ENCODE data around the gene SLC1A1. TPM values are rescaled to one million over a fixed set of nuclear protein-coding genes. Genes with fewer than 3 reads are reported as not detected.
"Not testable (repeated sequence)": the region's sequence is repeated elsewhere in the genome, so short reads cannot be mapped to it uniquely, and the experiment has no call there.

Gene SLC1A1
- total RNA-seq, 1 experiment from 2014 or later: 1.6 TPM

DNA sequence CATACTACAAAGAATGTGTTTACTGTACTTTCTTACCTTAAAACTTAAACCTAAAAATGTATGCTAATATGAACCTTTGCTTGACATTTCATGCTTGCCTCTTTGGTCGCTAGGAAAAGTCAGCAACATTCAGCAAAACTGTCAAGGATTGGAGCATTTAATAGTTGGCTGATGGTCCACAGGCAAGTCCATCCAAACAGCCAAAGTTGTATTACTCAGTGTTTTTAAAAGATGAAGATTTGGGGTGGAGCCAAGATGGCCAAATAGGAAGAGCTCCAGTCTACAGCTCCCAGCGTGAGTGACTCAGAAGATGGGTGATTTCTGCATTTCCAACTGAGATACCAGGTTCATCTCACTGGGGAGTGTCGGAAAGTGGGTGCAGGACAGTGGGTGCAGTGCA is 40.6 kb downstream of the SLC1A1 start:
- in situ Hi-C loops (cut with HindIII; ENCODE audit: low pct_unique_long_range_greater_than_20kb, low sequenced_read_pairs); DNase-seq (ENCODE audit: low read depth, low spot score): not testable (repeated sequence)

DNA sequence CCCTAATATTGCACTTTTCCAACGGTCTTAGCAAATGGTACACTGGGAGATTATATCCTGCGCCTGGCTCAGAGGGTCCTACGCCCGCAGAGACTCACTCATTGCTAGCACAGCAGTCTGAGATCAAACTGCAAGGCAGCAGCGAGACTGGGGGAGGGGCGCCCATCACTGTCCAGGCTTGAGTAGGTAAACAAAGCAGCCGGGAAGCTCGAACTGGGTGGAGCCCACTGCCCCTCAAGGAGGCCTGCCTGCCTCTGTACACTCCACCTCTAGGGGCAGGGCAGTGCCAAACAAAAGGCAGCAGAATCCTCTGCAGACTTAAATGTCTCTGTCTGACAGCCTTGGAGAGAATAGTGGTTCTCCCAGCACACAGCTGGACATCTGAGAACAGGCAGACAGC is 41.1 kb downstream of the SLC1A1 start:
- in situ Hi-C loops (cut with HindIII; ENCODE audit: low pct_unique_long_range_greater_than_20kb, low sequenced_read_pairs): not testable (repeated sequence)

DNA sequence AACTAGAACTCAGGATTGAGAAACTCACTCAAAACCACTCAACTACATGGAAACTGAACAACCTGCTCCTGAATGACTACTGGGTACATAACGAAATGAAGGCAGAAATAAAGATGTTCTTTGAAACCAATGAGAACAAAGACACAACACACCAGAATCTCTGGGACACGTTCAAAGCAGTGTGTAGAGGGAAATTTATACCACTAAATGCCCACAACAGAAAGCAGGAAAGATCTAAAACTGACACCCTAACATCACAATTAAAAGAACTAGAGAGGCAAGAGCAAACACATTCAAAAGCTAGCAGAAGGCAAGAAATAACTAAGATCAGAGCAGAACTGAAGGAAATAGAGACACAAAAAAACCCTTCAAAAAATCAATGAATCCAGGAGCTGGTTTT is 43.6 kb downstream of the SLC1A1 start:
- in situ Hi-C loops (cut with HindIII; ENCODE audit: low pct_unique_long_range_greater_than_20kb, low sequenced_read_pairs): not testable (repeated sequence)

More for the DNA sequence above, 41.1 kb downstream of the SLC1A1 start:
- not testable (repeated sequence) for DNase-seq (ENCODE audit: low read depth, low spot score)

DNA sequence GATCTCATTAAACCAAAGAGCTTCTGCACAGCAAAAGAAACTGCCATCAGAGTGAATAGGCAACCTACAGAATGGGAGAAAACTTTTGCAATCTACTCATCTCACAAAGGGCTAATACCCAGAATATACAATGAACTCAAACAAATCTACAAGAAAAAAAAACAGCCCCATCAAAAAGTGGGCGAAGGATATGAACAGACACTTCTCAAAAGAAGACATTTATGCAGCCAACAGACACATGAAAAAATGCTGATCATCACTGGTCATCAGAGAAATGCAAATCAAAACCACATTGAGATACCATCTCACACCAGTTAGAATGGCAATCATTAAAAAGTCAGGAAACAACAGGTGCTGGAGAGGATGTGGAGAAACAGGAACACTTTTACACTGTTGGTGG is 45.9 kb downstream of the SLC1A1 start:
- in situ Hi-C loops (cut with HindIII; ENCODE audit: low pct_unique_long_range_greater_than_20kb, low sequenced_read_pairs); DNase-seq (ENCODE audit: low read depth, low spot score): not testable (repeated sequence)

More for the DNA sequence above, 43.6 kb downstream of the SLC1A1 start:
- not testable (repeated sequence) for DNase-seq (ENCODE audit: low read depth, low spot score)

DNA sequence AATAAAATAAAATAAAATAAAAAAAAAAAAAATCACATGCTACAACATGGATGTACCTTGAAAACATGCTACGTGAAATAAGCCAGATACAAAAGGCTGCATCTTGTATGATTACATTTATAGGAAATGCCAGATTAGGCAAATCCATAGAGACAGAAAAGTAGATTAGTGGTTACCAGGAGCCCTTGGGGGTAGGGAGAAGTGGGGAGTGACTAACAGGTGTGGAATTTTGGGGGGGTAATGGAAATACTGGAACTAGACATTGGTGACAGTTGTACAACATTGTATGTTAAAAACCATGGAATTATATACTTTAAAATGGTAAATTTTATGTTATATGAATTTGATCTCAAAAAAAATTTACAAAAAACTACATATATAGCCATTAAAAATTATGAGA is 47.3 kb downstream of the SLC1A1 start:
- in situ Hi-C loops (cut with HindIII; ENCODE audit: low pct_unique_long_range_greater_than_20kb, low sequenced_read_pairs): no loop called here
- DNase-seq (ENCODE audit: low read depth, low spot score): no peak

DNA sequence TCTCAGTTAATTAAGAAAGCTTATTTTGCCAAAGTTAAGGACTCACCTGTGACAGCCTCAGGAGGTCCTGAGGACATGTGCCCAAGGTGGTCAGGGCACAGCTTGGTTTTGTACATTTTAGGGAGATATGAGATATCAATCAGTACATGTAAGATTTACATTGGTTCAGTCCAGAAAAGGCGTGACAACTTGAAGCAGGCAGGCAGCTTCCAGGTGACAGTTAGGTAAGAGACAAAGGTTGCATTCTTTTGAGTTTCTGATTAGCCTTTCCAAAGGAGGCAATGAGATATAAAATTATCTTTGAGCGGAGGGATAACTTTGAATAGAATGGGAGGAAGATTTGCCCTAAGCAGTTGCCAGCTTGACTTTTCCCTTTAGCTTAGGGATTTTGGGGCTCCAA is 47.8 kb downstream of the SLC1A1 start:
- no peak for DNase-seq (ENCODE audit: low read depth, low spot score)
- in situ Hi-C loops (cut with HindIII; ENCODE audit: low pct_unique_long_range_greater_than_20kb, low sequenced_read_pairs): no loop called here

DNA sequence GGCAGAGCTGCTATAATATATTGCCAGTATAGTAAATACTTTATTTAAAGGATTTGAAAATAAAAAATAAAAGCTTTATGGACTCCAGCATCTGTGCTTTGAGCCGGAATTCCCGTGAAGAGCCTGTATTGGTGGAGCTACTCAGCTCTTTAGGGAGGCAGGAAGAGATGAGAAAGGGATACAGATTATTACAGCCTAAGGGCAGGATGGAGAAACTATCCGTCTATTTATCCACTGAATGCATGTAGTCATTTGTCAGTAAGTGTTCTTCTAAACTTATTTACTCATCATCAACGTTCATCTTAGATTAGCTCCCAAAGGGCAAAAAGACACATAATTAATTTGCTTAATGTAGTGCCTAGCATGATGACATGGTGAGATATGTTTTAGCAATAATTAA is 48.4 kb downstream of the SLC1A1 start:
- in situ Hi-C loops (cut with HindIII; ENCODE audit: low pct_unique_long_range_greater_than_20kb, low sequenced_read_pairs): no loop called here
- peak; percentile 13 for DNase-seq (ENCODE audit: low read depth, low spot score)

DNA sequence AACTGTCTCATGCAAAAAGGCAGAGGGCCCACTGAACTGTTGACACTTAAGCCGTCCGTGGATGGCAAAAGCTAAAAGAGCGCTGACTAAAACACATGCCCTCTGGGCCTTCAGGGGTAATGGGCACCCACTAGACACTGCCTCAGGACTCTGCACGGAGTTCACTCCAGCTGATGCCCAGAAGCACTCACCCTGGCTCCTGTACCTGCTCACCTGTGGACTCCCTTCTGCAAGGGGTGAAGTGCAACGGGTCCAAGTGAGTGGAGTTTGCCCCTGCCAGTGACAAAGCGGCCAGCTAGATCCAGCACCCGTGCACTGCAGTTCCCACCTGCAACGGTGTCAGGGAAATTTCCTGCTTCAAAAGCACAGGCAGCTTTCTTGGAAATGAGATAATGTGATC is 50.2 kb downstream of the SLC1A1 start:
- no peak for DNase-seq (ENCODE audit: low read depth, low spot score)
- in situ Hi-C loops (cut with HindIII; ENCODE audit: low pct_unique_long_range_greater_than_20kb, low sequenced_read_pairs): no loop called here

DNA sequence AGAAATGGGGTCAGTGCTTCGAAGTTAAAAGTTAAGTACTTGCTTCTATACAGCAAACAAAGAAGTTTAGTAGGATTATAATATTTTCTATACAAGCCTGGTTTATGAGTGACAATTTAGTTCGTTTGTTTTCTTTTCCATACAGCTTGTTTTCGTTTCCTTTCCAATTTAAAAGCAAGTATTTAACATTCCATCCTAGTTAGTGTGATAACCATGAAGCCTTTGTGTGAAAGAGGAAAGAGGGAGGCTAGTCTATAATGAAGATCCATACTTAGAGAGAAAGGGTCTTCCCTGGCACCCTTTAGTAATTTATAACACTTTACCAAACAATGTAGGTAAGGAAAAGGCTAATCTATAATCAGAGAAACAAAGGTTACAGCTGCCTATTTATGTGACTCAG is 51.0 kb downstream of the SLC1A1 start:
- in situ Hi-C loops (cut with HindIII; ENCODE audit: low pct_unique_long_range_greater_than_20kb, low sequenced_read_pairs): no loop called here
- DNase-seq (ENCODE audit: low read depth, low spot score): no peak

DNA sequence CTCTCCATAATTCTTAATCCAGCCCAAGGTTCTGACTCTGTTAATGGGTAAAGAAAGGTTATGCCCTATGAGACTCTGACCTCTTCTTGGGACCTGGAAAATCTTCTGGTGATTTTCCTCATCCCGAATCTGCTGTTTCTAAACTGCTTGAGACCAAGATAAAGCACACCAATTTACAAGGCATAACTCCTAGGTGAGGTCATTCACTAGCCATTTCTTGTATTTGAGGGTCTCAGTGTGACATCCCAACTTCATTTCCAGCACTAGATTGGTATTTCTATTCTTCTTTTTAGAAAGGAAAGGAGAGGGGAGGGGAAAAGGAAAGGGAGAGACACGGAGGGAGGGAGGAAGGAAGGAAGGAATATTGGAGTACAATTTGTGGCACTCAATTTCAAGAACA is 51.6 kb downstream of the SLC1A1 start:
- in situ Hi-C loops (cut with HindIII; ENCODE audit: low pct_unique_long_range_greater_than_20kb, low sequenced_read_pairs): no loop called here

DNA sequence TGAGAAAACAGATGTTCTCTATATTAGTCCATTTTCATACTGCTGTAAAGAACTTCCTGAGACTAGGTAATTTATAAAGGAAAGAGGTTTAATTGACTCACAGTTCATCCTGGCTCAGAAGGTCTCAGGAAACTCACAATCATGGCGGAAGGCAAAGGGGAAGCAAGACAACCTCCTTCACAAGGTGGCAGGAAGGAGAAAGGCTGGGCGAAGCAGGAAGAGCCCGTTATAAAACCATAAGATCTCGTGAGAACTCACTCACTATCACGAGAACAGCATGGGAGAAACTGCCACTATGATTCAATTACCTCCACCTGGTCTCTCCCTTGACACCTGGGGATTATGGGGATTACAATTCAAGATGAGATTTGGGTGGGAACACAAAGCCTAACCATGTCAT is 54.4 kb downstream of the SLC1A1 start:
- in situ Hi-C loops (cut with HindIII; ENCODE audit: low pct_unique_long_range_greater_than_20kb, low sequenced_read_pairs); DNase-seq (ENCODE audit: low read depth, low spot score): not testable (repeated sequence)

More for the DNA sequence above, 51.6 kb downstream of the SLC1A1 start:
- DNase-seq (ENCODE audit: low read depth, low spot score): no peak

DNA sequence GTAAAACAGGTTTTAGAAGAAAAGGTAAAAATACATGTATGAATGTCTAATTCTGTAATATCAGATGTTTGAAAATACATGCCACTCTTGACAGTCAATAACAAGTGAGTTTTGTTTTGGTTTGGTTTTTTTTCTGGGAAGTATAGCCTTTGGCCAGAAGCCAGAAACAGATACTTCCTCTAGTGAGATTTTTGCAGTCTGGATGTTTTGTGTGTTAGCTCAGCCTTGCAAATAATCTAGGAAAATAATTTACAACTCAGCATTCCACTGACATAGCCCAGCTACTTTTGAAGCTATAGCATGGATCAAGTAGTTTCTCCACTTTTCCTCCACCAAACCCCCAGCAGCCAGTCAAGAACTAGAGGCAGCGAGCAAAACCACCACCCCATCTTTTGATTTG is 56.7 kb downstream of the SLC1A1 start:
- DNase-seq (ENCODE audit: low read depth, low spot score): no peak
- in situ Hi-C loops (cut with HindIII; ENCODE audit: low pct_unique_long_range_greater_than_20kb, low sequenced_read_pairs): no loop called here

DNA sequence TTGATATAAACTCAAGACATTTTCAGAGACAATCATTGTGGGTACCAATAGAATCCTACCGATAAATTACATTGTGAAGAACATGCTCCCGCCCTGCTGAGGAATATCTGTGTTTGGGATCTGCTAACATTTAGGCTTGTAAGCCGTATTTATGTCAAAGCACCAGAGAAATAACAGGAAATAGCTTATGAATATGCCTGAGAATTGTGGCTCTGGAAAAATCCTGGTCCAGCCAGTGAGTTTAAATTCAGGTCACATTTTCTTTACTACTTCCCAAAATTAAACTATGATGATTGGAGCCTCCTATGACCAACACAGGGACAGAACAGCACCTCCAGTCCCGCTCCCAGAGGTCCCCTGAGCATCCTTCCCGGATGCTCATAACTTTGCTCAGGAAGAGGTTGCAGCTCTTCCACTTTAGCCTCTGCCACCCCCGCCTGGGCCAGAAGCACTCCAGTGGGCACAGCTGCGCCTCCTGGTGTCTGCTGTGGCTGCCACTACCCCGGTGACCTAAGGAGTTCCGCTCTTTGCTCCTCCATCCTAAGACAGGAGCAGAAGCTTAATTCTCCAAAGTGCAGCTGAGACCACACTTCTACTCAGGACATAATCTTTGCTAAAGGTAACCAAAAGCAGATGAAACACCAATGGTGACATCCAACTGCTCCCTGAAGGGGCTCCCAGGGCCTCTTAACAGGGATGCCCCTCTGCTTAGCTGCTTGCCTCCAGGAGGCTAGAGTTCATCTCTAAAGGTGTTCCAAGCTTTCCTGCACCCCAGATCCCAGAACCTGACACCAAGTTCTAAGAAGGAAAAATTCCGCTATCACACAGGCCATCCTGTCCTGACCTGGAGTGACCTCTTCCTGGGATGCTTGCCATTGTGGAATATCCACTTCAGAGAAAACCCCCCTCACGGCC is 58.8 kb downstream of the SLC1A1 start:
- peak; percentile 58 for DNase-seq (ENCODE audit: low read depth, low spot score)
- in situ Hi-C loops (cut with HindIII; ENCODE audit: low pct_unique_long_range_greater_than_20kb, low sequenced_read_pairs): no loop called here

DNA sequence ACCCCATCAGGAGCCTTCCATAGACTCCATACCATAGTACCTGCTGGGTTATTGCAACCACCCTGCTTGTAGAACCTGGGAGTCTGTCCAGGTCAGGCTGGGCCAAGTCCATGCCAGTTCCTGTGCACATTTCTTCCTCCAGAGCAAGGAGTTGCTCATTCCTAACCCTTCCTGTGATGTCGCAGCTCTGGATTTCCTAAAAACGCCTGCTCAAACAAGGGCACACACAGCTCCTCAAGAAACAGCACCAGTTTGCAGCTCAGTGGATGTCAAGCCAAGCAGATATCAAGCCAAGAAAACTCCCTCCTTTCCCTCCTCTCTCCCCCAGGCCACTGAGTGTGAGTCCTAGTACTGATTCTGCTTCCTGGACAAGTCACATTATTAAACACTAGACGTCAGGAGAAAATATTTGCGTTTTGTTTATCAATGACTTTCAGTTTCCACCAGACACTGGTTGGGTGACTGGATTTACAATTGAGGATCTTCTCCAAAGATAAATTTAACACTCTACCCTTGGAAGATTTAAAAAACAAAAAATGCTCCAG is 59.6 kb downstream of the SLC1A1 start:
- DNase-seq (ENCODE audit: low read depth, low spot score): no peak
- in situ Hi-C loops (cut with HindIII; ENCODE audit: low pct_unique_long_range_greater_than_20kb, low sequenced_read_pairs): no loop called here

DNA sequence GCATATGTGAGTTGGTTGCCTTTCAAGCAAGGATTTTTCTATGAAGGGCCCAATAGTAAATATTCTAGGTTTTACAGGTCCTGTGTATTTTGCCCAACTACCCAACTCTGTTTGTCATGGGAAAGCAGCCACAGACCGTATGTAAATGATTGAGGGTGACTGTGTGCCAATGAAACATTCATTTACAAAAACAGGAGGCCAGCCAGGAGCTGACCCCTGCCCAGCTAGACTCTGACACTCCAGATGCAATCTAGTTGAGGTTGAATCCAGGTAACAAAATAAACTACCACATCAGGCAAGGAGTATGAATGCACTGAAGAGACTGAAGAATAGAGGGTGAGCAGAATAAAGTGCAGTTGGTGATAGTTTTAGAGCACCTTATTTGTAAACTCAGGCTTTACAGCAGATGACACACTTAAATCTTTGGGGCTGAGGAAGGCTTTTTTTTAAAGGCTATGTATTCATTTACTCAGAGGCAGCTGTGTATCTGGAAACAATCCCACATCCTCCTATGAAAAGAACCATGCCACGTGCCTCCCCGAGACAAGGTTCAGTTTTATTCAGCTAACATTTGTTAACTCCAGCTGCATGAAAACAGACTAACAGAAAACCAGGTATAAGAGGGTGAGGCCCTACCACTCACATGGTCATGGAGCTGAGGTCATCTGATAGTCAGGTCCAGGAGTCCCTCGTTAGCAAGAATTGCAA is 60.7 kb downstream of the SLC1A1 start:
- DNase-seq (ENCODE audit: low read depth, low spot score): peak; percentile 10
- in situ Hi-C loops (cut with HindIII; ENCODE audit: low pct_unique_long_range_greater_than_20kb, low sequenced_read_pairs): no loop called here

DNA sequence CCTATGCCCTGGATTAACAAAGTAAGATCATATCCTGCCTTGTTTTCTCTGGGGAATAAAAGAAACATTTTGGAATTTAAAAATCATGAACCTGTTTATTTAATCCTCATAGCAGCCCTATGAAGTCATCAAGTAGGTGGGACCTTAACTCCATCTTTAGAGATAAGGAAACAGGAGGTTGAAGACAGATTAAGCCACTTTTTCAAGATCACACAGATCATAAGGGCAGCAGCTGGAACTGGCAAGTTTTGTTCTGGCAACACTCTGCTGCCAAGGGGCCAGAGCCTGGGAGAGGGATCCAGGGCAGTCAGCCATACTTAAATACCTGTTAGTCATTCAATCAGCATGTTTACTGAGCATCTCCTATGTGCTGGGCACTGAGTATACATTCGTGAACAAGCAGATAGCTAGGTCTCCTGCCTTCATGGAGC is 63.7 kb downstream of the SLC1A1 start:
- no peak for DNase-seq (ENCODE audit: low read depth, low spot score)
- in situ Hi-C loops (cut with HindIII; ENCODE audit: low pct_unique_long_range_greater_than_20kb, low sequenced_read_pairs): no loop called here

DNA sequence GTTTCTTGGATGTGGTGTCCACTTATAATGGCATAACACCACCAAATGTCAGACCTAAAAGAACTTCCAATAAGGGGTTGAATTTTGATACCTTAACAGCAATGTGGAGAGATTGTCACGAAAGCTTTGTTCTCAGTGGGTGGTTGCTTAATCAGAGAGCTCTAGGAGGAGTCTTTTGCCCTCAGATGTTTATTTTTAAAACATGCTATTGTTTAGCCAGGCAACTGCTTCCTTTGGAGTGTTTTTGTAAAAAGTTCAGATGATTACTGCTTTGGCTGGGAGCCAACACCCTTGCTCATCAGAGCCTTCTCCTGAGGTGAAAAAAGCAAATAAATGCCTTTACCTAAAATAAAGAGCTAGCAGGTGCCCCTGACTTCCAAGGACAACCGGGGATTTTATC is 65.0 kb downstream of the SLC1A1 start:
- no peak for DNase-seq (ENCODE audit: low read depth, low spot score)

DNA sequence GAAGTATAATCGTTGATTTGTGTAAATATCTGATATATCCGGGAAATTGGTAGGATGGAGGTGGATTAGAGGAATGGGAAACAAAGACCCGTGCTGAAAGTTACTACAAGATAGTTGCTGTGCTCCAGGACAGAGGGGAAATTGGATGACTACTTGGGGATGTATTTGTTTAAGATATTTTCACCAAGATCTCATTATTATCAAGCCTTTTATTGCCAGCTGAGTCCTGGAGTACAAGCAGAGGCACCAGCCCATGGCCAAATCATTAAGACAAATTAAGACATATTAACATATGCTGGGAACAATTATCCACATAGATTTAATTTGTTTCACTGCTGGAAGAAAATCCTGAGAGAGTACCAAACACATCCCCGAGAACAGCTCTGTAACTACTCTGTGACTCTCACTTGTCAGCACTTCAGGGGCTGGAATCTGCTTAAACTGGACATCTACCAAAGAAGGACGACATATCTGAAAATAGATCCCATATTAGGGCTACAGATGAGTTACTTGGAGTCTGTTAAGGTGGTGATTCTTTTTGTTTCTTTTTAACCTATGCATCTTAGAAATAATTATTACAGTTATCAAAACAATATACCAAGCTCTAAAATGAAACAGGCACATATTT is 68.2 kb downstream of the SLC1A1 start:
- in situ Hi-C loops (cut with HindIII; ENCODE audit: low pct_unique_long_range_greater_than_20kb, low sequenced_read_pairs): no loop called here
- no peak for DNase-seq (ENCODE audit: low read depth, low spot score)

More for the DNA sequence above, 65.0 kb downstream of the SLC1A1 start:
- in situ Hi-C loops (cut with HindIII; ENCODE audit: low pct_unique_long_range_greater_than_20kb, low sequenced_read_pairs): no loop called here
